Measurements from ENCODE around the gene POGK. TPM values are rescaled to one million over a fixed set of nuclear protein-coding genes. Genes with fewer than 3 reads are reported as not detected.
A peak's percentile ranks its signal among the peaks of the same experiment; 100 is the strongest.
"Not testable (repeated sequence)": the region's sequence is repeated elsewhere in the genome, so short reads cannot be mapped to it uniquely, and the experiment has no call there.

POGK gene
- total RNA-seq, 1 donor, result 36.7 TPM

DNA sequence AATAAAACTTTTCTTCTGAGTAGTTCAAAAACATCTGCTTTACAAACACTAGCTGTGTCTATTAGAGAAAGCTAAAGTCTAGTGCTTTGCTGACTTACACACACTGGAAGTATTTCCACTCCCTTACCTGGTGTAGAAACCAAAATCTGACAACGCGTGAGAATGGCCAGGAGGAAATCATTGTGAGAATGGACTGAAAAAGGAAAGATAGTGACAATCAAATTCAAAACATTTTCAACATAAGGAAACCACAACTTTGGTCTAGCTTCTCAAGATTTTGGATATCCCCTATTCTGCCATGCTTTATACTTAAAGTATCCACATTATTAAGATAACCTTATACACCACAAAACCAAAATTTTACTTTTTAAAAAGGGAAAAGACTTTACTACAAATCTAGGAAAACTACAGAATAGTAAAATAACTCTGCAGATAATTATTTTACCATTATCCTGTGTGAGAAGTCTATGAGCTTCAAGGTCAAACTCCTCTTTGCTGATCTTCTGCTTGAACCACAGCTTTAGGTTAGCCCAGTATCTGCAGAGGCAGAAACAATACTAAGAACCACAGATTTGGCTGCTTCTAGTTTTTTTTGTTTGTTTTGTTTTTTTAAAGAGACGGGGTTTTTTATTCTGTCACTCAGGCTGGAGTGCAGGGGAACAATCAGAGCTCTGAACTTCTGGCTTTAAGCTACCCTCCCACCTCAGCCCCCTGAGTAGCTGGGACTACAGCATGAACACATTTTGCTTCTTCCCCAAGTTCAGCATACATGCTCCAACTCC lies 30.2 kb downstream of the POGK start:
- DNase-seq (ENCODE audit: low read depth), result no peak
- H3K4me3 ChIP-seq (ENCODE audit: low read depth, low read length), result no peak overlapping the region
- TF ChIP-seq, protein P1, sequence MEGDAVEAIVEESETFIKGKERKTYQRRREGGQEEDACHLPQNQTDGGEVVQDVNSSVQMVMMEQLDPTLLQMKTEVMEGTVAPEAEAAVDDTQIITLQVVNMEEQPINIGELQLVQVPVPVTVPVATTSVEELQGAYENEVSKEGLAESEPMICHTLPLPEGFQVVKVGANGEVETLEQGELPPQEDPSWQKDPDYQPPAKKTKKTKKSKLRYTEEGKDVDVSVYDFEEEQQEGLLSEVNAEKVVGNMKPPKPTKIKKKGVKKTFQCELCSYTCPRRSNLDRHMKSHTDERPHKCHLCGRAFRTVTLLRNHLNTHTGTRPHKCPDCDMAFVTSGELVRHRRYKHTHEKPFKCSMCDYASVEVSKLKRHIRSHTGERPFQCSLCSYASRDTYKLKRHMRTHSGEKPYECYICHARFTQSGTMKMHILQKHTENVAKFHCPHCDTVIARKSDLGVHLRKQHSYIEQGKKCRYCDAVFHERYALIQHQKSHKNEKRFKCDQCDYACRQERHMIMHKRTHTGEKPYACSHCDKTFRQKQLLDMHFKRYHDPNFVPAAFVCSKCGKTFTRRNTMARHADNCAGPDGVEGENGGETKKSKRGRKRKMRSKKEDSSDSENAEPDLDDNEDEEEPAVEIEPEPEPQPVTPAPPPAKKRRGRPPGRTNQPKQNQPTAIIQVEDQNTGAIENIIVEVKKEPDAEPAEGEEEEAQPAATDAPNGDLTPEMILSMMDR (IDR thresholded peaks at IDR 0.05; ENCODE audit: insufficient read depth, low read depth, low read length), result no peak

DNA sequence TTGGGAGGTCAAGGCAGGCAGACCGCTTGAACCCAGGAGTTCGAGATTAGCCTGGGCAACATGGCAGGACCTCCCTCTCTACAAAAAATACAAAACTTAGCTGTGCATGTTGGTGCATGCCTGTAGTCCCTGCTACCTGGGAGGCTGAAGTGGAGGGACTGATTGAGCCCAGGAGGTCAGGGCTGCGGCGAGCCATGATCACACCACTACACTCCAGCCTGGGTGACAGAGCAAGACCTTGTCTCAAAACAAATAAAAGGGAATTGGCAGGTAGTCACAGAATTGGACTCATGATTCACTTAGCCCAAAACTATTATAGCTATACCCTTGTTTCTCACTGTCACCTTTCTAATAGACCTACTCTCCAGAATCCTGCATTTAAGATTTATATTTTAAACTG lies 31.3 kb downstream of the POGK start:
- no peak overlapping the region for H3K4me3 ChIP-seq (ENCODE audit: low read depth, low read length)
- no peak for DNase-seq (ENCODE audit: low read depth)
- TF ChIP-seq, protein P1 (IDR thresholded peaks at IDR 0.05; ENCODE audit: insufficient read depth, low read depth, low read length), result no peak

DNA sequence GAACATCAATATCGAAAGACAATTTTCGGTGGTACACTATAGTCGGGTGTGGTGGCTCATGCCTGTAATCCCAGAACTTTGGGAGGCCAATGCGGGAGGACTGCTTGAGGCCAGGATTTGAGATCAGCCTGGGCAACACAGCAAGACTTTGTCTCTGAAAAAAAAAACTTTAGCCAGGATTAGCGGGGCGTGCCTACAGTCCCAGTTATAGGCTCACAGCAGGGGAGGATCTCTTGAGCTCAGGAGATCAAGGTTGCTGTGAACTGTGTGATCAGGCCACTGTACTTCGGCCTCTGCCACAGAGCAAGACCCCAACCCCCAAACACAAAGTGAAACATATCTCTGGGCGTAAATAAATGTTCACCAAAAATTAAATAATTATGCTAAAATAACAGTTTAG lies 35.2 kb downstream of the POGK start:
- H3K4me3 ChIP-seq (ENCODE audit: low read depth, low read length), result no peak overlapping the region
- no peak for DNase-seq (ENCODE audit: low read depth)
- TF ChIP-seq, protein P1 (IDR thresholded peaks at IDR 0.05; ENCODE audit: insufficient read depth, low read depth, low read length), result no peak

DNA sequence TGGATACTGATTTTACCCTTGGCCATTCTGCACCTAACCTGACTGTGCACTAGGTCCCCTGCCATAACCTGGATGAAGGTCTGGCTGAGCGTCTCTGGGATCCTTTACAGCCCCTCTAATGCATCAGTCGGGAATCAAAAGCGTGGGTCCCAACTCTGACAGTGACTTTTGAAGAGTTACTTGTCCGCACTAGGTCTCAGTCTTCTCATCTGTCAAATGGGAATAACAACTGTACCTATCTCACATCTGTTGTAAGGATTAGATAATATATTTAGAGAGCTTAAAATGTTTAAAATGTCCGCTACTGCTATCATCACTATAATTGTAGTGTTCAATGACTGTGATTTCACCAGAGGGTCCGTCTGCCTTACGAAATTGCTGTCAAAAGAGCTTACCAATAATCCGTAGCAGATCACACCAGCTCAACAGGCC lies 36.0 kb downstream of the POGK start:
- peak overlapping the region; percentile 80 for H3K4me3 ChIP-seq (ENCODE audit: low read depth, low read length)
- no peak for DNase-seq (ENCODE audit: low read depth)
- TF ChIP-seq, protein P1 (IDR thresholded peaks at IDR 0.05; ENCODE audit: insufficient read depth, low read depth, low read length), result no peak

DNA sequence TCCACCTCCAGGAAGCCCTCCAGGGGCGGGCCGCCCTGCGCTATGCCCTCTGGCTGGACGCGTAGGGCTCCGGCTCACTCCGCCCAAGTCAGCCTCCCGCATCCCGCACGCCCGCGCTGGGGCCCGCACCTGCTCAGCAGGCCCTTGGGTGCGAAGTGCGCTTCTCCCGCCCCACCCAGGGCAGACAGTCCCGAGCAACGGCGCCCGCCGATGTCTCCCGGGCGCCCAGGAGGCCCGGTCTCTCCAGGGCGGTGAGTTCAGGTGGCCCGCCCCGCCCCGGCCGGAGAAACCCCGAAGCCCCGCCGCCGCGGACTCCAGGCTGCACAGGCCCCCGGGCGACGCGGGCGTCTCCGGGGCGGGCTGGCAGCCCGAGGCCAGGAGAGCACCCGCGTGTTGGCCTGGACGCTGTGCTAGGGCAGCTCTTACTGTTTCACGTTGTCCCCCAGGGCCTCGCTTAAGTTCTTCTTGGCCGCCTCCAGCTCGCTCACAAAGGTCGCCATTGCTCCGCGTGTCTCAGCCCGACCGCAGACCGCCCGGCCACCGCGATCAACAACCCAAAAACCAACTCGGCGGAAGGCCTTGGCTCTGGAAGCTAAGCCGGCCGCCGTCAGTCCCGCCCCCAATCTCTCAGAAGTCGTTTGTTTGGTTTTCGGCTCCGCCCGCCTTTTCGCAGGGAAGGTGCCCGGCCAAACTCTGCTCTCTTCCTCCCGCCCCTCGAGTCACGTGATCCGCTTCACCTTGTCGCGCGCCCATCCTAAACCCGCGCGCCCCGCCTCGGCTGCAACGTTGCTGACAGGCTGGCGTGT lies 36.7 kb downstream of the POGK start, which contains the start of gene TADA1:
Gene TADA1, minus strand, starts transcription at position 531 of the 806 bp plus-strand sequence. Its CDS starts 31 bp downstream, at position 500.
- H3K4me3 ChIP-seq (ENCODE audit: low read depth, low read length), result peak within 1 kb of the TSS; percentile 80
- DNase-seq (ENCODE audit: low read depth), result peak; percentile 98
- TF ChIP-seq, protein P1 (IDR thresholded peaks at IDR 0.05; ENCODE audit: insufficient read depth, low read depth, low read length), result no peak

DNA sequence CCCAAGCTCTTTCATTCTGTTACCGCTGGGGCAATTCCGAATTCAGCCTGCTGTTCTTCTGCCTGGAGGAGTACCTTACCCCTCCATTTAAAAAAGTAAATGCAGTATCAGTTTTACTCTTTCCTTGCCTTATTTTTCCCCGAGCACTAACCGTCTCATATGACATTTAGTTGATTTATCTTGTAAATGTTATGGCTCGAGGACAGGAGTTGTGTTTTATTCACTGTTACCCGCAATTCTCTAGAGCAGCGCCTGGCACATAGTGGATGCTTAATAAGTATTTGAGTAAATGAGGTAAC lies 37.2 kb downstream of the POGK start:
- peak overlapping the region; percentile 80 for H3K4me3 ChIP-seq (ENCODE audit: low read depth, low read length)
- TF ChIP-seq, protein P1 (IDR thresholded peaks at IDR 0.05; ENCODE audit: insufficient read depth, low read depth, low read length), result peak; percentile 14
- no peak for DNase-seq (ENCODE audit: low read depth)

DNA sequence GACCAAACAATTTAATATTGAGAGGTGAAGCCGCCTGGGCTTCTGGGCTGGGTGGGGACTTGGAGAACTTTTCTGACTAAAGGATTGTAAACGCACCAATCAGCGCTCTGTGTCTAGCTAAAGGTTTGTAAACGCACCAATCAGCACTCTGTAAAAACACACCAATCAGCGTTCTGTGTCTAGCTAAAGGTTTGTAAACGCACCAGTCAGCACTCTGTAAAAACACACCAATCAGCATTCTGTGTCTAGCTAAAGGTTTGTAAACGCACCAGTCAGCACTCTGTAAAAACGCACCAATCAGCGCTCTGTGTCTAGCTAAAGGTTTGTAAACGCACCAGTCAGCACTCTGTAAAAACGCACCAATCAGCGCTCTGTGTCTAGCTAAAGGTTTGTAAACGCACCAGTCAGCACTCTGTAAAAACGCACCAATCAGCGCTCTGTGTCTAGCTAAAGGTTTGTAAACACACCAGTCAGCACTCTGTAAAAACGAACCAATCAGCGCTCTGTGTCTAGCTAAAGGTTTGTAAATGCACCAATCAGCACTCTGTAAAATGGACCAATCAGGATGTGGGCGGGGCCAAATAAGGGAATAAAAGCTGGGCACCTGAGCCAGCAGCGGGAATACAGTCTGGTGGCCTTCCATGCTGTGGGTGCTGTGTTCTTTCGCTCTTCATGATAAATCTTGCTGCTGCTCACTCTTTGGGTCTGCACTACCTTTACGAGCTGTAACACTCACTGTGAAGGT lies 39.1 kb downstream of the POGK start:
- not testable (repeated sequence) for DNase-seq (ENCODE audit: low read depth); H3K4me3 ChIP-seq (ENCODE audit: low read depth, low read length)
